ENCODE data around the gene NFIC.

NFIC gene

DNA sequence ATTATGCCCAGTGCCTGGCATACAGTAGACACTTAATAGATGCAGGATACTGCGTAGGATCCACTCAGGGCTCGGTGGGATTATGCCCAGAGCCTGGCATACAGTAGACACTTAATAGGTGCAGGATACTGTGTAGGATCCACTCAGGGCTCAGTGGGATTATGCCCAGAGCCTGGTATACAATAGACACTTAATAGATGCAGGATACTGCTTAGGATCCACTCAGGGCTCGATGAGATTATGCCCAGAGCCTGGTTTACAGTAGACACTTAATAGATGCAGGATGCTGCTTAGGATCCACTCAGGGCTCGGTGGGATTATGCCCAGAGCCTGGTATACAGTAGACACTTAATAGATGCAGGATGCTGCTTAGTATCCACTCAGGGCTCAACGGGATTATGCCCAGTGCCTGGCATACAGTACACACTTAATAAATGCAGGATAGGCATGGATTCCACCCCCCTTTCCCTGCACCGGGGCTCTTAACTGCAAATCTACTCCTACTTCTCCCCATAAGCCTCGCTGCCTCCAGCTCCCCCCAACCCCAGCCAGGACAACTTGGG lies 89.1 kb downstream of the NFIC start:
- DNase-seq = no peak

DNA sequence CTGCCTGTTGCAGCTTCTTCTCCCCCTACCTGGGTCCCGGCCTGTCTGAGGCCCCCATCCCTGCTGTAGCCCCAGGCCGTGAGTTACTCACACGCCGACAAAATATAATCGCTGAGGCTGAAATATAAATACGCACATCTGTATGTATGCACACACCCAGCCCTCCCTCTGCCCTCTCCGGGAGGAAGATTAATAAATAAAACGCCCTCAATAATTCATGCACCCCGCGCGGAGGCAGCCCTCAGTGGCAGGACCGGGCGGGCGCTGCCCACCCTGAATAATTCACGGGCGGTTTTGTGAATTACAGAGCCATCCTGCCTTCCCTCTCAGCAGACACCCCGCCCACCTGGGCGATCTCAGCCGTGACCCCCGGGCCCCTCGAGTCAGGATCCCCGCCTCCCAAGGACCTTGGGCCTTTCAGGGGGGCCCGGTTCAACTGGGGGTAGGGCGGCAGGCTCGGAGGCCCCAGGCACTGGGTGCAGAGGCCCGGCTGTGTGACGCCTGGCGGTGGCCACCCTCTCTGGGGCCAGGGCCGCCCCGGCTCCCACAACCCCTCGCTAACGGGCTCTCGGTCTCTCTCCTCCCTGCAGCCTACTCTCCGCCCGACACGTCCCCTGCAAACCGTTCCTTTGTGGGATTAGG lies 89.7 kb downstream of the NFIC start:
- DNase-seq = no peak

DNA sequence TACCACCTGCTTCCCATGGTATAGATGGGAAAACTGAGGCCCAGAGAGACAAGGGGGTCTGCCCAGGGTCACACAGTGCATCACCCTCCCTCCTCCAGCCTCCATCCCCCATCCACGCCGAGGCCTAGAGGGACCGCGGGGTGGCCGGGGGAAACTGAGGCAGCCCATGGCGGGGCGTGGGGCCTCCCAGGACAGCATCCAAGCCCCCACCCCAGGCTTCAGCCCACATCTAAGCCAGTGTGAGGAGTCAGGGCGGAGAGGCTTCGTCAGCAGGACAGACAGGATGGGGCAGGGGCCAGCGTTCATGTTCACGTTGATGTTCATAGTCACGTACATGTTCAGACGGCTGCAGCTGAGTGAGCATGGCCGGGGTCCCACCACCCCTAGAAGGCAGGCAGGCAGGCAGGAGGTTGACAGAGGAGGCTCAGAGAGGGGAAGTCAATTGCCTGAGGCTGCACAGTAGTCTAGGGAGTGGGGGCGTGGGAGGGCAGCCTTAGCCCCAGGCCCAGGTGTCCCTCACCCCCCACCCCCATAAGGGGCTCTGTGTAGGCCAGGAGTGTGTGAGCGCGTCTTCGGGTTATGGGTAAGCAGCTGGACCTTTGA lies 90.6 kb downstream of the NFIC start:
- DNase-seq = no peak

- no peak for DNase-seq
Observed at GRCh38 chr19:3457528-3458228, 91.3 kb downstream of the NFIC start.

DNA sequence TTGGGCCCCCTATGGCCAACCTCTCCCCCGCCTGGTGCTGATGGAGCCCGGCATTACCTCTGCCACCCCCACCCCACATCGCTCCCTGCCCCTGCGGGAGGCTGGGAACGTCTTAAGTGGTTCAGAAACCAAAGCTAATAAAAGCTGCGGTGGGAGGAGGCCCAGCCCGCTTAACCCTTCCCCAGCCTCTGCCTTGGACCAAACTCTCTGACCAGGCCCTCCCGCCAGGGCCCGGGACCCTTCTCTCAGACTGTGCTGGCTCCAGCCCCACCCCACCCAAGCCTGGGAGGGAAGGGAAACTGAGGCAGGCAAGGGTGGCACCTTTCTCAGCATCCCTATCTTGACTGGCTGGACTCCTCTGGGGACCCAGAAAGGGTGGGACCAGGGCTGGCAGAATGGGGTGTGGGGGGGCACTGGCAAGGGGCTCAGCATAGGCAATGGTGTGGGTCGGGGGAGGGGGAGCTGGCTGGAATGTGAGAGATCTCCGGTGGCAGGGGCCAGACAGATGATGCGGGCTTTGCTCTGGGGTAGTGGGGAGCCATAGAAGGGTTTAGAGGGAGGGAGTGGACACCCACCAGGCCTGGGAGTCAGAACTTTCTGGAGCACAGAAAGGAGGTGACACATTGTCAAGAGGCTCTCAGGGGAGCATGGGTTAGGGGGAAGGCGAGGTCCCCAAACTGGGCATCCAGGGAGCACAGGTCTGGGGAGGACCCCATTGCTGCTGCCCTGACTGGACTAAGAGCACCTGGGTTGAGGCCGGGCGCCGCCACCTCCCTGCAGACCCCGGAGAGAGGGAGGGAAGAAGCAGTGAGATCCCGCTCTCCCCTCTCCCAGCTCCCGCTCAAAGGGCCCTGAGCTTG lies 92.1 kb downstream of the NFIC start:
- DNase-seq = no peak

DNA sequence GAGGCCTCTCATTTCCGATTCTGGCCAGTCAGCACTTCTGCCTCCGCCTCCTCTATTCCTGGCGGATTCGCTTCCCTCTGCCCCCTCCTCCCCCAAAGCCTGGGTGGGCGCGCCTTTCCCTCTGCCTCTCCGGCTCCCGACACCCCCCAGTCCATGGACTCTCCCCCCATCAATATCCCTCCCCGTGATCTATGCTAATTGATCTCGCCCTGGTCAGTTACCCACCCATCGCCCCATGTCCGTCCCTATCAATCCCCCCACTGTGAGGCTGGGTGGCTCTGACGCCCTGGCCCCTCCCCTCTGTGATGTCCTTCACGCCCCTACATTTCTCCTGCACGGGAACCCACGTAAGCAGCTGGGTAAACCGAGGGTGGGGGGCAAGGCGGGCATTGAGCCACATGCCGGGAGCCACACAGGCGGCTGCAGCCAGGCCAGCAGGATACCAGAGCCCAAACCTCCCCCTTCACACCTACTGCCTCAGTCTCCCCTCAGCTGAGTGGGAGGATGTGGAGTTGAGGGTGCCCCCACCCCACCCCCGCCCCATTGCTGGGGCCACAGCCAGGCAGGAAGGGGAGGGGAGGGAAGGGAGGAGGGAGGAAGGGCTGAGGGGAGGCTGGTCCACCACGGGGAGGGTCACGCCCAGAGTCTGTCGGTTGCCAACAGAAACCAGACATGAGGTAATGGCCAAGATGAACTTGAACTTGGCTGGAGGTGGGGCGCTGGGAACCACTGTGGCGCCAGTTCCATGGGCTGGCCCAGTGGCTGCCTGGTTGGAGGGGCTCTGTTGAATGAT lies 92.9 kb downstream of the NFIC start:
- DNase-seq = no peak

DNA sequence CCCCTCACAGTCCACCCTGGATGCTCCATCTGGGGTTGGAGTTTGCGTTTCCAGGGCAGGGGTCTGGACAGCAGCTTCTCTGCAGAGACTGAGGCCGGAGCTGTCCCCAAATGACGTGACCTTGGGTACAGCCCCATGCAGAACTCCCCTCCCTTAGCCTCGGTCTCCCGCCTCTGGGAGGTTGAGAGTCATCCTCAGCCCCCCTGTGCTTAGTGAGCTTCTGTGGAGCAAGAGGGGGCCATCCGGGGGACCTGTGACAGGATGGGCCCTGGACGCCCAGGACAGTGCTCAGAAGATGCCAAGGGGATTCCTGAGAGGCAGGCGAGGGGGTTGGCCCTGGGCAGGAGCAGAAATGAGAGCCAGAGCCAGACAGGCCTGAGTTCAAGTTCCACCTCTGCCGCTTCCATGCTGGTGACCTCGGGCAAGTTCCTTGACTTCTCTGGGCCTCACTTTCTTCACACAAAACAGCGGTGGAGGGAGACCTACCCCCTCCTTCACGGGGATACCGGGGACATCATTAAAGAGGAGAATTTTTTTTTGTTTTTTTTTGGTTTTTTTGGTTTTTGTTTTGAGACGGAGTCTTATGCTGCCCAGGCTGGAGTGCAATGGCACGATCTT lies 93.7 kb downstream of the NFIC start:
- no peak for DNase-seq

DNA sequence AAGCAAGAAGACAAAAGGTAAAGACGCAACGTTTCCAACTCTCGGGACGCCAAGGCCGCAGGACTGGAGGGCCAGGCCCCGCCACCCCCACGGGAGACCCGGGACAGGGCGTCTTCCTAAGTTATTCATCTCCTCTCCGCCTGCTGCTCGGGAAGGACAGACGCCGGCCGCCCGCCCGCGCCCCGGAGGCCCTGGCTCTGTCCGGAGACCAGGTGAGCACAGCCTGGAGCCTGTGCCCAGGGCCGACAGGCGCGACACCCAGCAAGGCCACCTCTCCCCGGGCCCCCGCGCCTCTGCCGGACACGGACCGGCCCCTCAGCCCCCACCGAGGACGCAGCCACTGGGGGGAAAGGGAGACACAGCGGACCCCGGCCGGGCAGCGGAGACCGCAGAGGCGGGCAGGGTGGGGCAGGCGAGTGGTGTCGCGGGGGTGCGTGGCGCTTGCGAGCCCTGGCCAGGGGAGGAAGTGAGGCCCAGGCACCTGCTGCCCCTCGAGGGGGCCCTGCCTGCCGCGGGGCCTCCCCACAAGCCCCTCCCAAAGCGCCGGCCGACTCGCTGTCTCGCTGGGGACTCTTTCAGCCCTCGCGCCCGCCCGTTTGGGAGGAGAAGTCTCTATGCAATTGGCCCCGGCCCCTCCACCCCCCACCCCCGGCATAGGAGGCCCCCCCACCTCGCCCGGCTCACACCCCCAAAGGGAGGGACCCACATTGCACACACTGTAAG lies 96.8 kb downstream of the NFIC start:
- DNase-seq = no peak

GRCh38 chr19:3463714-3464586 lies 97.6 kb downstream of the NFIC start:
- DNase-seq = no peak

- no peak for DNase-seq
Observed at GRCh38 chr19:3464587-3465235, 98.3 kb downstream of the NFIC start.

DNA sequence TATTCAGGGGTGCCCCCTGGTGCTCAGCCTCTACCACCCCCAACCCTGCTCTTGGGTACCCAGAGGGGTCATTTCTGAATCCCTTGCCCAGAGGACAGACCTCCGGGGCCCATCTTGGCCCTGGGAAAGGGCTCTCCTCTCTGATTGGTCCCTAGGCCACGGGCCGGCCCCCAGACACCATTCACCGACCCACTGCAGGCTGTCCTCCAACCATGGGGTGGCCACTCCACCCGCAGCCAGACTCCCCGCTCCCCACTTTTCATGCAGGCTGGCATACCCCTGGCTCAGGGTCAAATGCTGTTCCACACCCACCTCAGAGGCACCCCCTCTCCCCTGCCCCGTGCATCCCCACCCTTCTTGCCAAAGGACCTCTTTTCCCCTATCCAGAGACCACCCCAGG lies 99.2 kb downstream of the NFIC start:
- DNase-seq = no peak

GRCh38 chr19:3466635-3467034 lies 100.3 kb downstream of the NFIC start:
- DNase-seq = no peak

DNA sequence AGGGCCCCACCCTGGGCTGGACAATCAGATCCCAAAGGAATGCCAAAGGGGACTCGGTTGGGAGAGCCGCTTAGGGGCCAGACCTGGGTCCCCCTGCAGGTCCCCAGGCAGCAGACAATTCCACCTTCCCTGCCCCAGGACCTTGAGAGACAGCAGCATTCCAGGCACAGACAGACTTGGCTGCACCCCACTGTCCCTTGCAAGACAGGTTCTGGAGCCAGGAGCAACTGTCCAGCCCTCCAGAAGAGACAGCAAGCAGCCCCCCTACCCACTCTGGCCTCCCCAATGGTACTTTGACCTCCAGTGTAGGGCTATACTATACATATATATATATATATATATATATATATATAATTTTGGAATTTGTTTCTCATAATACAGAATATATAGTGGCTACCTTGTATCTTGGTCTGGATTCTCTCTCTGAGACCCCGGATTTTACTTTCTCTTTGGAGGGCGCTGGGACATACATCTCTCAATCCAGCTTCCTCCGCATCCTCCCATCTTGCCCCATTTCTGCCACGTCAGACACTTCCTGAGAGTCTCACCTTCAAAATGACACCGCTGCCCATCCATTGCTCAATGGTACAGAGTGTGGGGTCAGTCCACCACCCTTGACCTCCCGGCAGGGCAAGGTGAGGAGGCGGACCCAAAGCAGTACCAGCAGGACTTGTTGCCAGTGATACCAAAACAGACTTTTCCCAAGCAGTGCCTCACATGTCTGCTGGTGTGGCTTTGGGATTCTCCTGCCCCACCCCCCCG lies 101.2 kb downstream of the NFIC start:
- no peak for DNase-seq

DNA sequence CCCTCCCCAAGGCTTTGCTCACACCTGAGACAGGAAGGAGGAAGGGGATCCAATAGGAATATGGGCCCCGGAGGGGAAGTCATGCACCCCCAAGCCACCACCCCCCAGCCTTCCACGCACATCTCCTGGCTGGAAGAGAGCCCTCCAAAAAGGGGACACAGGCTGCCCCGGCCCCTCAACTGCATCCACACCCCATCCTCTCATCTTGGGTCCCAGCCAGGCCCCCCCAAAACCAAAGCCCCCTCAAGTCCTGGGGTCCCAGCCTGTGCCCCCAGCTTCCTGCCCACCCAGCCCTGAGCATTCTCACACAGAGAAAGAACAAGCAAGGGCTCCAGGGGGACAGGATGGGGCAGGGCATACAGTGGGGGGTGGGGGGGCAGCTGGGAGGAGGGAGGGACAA lies 101.8 kb downstream of the NFIC start:
- DNase-seq = no peak

DNA sequence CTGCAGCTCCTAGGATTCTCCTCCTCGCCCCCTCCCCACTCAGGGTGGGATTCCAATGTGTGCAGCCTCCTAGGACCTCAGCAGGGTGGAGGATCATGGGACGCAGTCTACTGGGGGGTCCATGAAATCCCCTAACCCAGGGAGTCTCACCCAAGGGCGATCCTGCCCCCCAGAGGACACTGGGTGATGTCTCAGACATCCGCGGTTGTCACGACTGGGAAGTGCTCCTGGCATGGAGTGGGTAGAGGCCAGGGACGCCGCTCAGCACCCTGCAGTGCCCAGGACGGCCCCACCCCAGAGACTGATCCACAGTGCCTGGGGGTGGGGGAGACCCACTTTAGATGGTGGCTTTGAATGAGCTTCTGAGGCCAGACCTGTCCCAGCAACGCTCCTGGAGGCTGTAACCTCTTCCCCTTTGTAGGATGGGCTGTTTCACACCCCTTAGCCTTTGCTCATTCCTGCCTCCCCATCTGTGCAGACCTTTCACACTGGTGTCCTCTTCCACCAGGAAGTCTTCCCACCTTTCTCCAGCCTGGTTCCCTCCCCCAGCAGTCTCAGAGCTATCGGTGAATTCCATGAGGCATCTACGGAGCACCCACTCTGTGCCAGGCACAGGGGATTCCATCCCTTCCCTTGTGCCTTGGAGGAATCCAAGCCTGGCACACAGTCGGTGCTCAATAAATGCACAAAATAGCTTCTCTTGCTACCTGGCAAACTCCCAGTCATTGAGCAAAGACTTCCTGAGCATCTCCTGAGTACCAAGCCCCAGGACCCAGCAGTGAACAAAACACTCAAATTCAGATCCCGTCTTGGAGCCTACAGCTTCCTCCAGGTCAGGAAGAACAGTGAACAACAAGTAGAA lies 103.5 kb downstream of the NFIC start:
- no peak for DNase-seq

DNA sequence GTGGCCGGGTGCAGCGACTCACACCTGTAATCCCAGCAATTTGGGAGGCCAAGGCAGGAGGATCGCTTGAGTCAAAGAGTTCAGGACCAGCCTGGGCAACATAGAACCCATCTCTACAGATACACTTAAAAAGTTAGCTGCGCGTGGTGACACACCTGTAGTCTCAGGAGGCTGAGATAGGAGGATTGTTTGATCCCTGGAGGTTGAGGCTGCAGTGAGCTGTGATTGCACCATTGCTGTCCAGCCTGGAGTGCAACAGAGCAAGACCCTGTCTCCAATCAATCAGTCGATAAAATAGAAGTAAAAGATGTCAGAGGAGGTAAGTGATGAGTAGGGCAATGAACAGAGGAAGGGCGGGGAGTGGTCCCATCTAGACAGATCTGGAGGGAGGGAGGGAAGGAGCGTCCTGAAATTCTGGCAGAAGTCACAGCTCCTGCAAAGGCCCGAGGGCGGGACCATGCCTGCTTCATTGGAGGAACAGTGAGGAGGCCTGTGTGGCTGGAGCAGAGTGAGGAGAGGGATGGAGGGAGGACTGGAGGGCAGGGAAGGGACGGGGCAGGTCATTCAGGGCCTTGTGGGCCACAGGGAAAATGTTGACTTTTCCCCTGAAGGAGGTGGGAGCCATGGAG lies 104.2 kb downstream of the NFIC start:
- no peak for DNase-seq

DNA sequence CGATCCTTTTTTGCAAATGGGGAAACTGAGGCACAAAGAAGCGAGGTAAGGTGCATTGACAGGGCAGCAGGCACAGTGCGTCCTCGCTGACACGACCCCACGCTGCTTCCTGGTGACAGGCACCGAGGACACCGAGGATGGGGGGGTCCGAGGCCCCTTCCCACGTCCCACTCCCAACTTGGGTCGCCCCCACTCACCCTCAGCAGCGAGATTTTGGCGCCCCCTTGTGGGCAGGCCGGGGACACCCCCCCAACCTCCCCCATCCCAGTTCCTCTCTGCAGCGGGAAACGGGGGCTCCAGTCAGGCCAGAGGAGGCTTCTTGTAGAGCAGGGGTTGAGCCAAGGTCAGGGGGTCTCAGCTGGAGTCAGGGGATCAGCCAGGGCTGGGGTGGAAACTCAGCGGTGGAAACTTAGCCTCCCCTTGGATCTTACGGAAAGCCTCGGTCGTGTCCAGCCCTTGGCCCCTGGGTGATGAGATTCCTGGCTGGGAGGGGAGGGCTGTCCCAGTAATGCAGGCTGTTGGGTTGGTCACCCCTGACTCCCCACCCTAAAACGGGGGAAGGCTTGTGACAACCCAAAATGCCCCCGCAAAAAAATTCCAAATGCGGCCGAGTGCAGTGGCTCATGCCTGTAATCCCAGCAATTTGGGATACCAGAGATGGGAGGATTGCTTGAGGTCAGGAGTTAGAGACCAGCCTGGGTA lies 105.7 kb downstream of the NFIC start:
- DNase-seq = no peak

Measured in NCI-H774 (cell line).